GM23248 (cell line): Measurements from ENCODE around the gene ALG14. TPM values are rescaled to one million over a fixed set of nuclear protein-coding genes. Genes with fewer than 3 reads are reported as not detected.

ENCODE experiments used
- DNase-seq: peaks from one replicate; pipeline ENCODE4 v3.0.0-alpha.2; 2015
- H2AFZ ChIP-seq: fragments of 200-600 bp; sonication (generic); 2 replicates; pipeline ENCODE4 v1.6.1; 2016; ENCODE audit warnings: antibody characterized with exemption
- H3F3A ChIP-seq: fragments of 200-600 bp; sonication (generic); 2 replicates; pipeline ENCODE4 v1.6.1; 2016; ENCODE audit warnings: mild to moderate bottlenecking, antibody characterized with exemption, mixed run types; ENCODE audit not compliant: insufficient read depth
- H3K27ac ChIP-seq: fragments of 200-600 bp; sonication (generic); 2 replicates; pipeline ENCODE4 v1.5.1; 2016; ENCODE audit warnings: mild to moderate bottlenecking
- H3K27me3 ChIP-seq: fragments of 200-600 bp; sonication (generic); replicated peaks from 2 replicates; pipeline ENCODE4 v1.6.1; 2016; ENCODE audit warnings: mild to moderate bottlenecking; ENCODE audit not compliant: insufficient read depth
- H3K36me3 ChIP-seq: fragments of 200-600 bp; sonication (generic); 2 replicates; pipeline ENCODE4 v1.6.1; 2016; ENCODE audit warnings: low read depth, mild to moderate bottlenecking
- H3K4me1 ChIP-seq: fragments of 200-600 bp; sonication (generic); 2 replicates; pipeline ENCODE4 v1.6.1; 2016; ENCODE audit warnings: mild to moderate bottlenecking; ENCODE audit not compliant: insufficient read depth
- H3K4me2 ChIP-seq: fragments of 200-600 bp; sonication (generic); one replicate; pipeline ENCODE4 v1.6.1; 2016; ENCODE audit warnings: mild to moderate bottlenecking; ENCODE audit not compliant: unreplicated experiment
- H3K4me3 ChIP-seq: fragments of 200-600 bp; sonication (generic); 2 replicates; pipeline ENCODE4 v1.5.1; 2016; ENCODE audit warnings: mild to moderate bottlenecking
- H3K79me2 ChIP-seq: fragments of 200-600 bp; sonication (generic); 2 replicates; pipeline ENCODE4 v1.6.1; 2016; ENCODE audit warnings: mild to moderate bottlenecking; ENCODE audit not compliant: insufficient read depth
- H3K9ac ChIP-seq: fragments of 200-600 bp; sonication (generic); 2 replicates; pipeline ENCODE4 v1.6.1; 2016; ENCODE audit warnings: mild to moderate bottlenecking
- H3K9me2 ChIP-seq: fragments of 200-600 bp; sonication (generic); 2 replicates; pipeline ENCODE4 v1.6.1; 2016; ENCODE audit warnings: mixed run types, mild to moderate bottlenecking, moderate library complexity; ENCODE audit not compliant: insufficient read depth
- H3K9me3 ChIP-seq: fragments of 200-600 bp; sonication (generic); one replicate; pipeline ENCODE4 v1.6.1; 2017; ENCODE audit warnings: low read depth
- H4K20me1 ChIP-seq: fragments of 200-600 bp; sonication (generic); 2 replicates; pipeline ENCODE4 v1.6.0; 2016; ENCODE audit not compliant: insufficient read depth
- EZH2 ChIP-seq: fragments of 200-600 bp; sonication (generic); IDR thresholded peaks from 2 replicates; pipeline ENCODE4 v1.6.1; 2018; ENCODE audit warnings: antibody characterized with exemption, mild to moderate bottlenecking; ENCODE audit not compliant: insufficient read depth, poor library complexity, severe bottlenecking
- EZH2phosphoT487 ChIP-seq: fragments of 200-600 bp; sonication (generic); IDR thresholded peaks from 2 replicates; pipeline ENCODE4 v1.6.1; 2018; ENCODE audit warnings: antibody characterized with exemption, moderate library complexity, mild to moderate bottlenecking, low read depth; ENCODE audit not compliant: insufficient read depth
- WGBS, 2 experiments: methylation state at CpG; one replicate each; pipeline ENCODE4 v1.1.6; 2015 to 2017; ENCODE audit warnings: low lambda C conversion rate in 2 of 2, low coverage in 1 of 2; ENCODE audit errors: missing lambda C conversion rate in 2 of 2; 5-methylcytosine and 5-hydroxymethylcytosine counted together
- in situ Hi-C: fragments of 300-500 bp; cut with MboI; formaldehyde crosslinking; loops from 2 replicates; pipeline ENCODE4 v1.15.0; 2020
- polyA plus RNA-seq: library from polyadenylated mRNA; unstranded; fragments of >200 nt; fragmentation: Nextera tagmentation; extraction: Ambion mirVana; gene quantifications from 2 replicates; pipeline ENCODE4 v1.2.1, GENCODE V29; 2016
- total RNA-seq: library from RNA; depleted of rRNA; stranded (reverse); fragments of >200 nt; shearing (Covaris generic); gene quantifications from 2 replicates; pipeline ENCODE4 v1.2.3, GENCODE V29; 2014

ALG14 gene
- total and polyA plus RNA-seq, 2 experiments from 2014 or later = 13.0 to 13.5 TPM

DNA sequence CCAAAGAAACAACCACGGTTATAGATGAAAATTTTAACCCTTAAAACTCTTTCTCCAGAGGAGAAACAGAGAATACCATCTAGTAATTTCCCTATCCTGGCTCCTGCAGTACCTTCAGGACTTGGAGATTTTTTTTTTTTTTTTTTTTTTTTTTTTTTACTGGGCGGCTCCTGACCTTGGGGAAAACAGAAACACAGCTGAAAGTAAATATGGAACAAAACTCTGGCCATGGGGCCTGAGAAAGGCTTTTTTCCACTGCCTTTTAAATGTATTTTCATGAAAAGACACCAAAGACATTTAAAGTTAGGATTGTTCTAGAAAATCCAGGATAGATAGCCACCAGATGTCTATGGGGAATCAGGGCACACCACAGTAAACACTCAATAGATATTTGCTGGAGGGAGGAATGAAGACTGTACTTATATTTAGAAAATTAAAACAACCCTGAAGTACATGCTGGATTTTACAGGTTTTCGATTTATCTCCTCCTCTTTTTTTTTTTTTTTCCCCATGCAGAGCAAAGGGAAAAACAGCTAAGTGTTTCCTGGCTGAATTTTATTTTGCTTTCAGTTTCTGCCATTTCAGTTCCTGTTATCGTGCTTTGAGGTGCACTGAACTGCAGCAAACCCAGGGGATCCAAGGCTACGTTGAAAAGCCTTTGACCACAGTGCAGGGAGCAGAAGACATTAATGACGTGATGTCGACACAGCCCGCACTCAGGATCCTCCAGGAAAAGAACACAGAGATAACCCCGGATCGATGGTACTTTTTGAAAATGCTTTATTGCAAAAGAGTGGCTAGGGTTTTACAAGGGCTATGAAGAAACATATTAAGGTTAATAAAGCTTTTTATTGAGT, 110.1 kb downstream of the ALG14 start:
- no peaks in the 10 kb centered on the region for H4K20me1 ChIP-seq
- peak overlapping the region; percentile 95 for H2AFZ ChIP-seq
- DNase-seq = peak; percentile 54
- H3F3A ChIP-seq = no peaks in the 10 kb centered on the region
- TF ChIP-seq EZH2 = no peak
- no peak for TF ChIP-seq EZH2phosphoT487
- H3K27ac ChIP-seq = peak overlapping the region; percentile 6
- no peaks in the 10 kb centered on the region for H3K9me3 ChIP-seq
- in situ Hi-C loops = no loop called here
- peak overlapping the region; percentile 95 for H3K4me2 ChIP-seq
- H3K27me3 ChIP-seq = no peaks in the 10 kb centered on the region
- peak overlapping the region; percentile 80 for H3K9ac ChIP-seq
- no peaks in the 10 kb centered on the region for H3K9me2 ChIP-seq
- H3K4me3 ChIP-seq = peak overlapping the region; percentile 67
- WGBS, 2 experiments = 3 to 4% methylated on average over 10 of the region's 10 CpGs
- H3K36me3 ChIP-seq = no peaks in the 10 kb centered on the region
- no peaks in the 10 kb centered on the region for H3K4me1 ChIP-seq
- H3K79me2 ChIP-seq = no peaks in the 10 kb centered on the region

DNA sequence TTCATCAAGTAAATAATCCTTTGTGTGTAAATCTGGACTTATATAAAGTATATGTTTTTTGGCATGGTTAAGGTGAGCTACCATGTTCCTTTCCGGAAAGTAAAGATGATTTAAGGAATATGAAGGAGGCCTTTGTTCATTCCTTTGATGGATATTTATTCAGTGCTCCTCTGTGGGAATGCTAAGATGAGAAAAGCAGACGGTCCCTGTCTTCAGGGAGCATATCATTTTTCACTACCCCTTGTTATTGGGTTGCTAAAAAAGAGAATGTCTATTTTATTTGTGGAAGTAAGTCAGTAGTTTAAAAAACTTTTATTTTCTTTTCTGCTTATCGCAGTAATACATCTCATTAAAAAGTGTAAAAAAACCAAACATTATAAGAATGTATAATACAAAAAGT, 110.8 kb downstream of the ALG14 start:
- H3K27me3 ChIP-seq = no peaks in the 10 kb centered on the region
- no peak overlapping the region for H3K27ac ChIP-seq
- peak overlapping the region; percentile 80; the same call in 1 of the 2 replicates for H3K9ac ChIP-seq
- no peaks in the 10 kb centered on the region for H4K20me1 ChIP-seq
- DNase-seq = no peak
- WGBS, 2 experiments = 93 to 97% methylated on average over 3 of the region's 3 CpGs
- H3K9me3 ChIP-seq = no peaks in the 10 kb centered on the region
- H3K36me3 ChIP-seq = no peaks in the 10 kb centered on the region
- peak overlapping the region; percentile 95 for H3K4me2 ChIP-seq
- TF ChIP-seq EZH2 (no peak), EZH2phosphoT487 (no peak)
- H3F3A ChIP-seq = no peaks in the 10 kb centered on the region
- peak overlapping the region; percentile 95 for H2AFZ ChIP-seq
- H3K79me2 ChIP-seq = no peaks in the 10 kb centered on the region
- in situ Hi-C loops = no loop called here
- H3K4me1 ChIP-seq = no peaks in the 10 kb centered on the region
- peak overlapping the region; percentile 67 for H3K4me3 ChIP-seq
- H3K9me2 ChIP-seq = no peaks in the 10 kb centered on the region

DNA sequence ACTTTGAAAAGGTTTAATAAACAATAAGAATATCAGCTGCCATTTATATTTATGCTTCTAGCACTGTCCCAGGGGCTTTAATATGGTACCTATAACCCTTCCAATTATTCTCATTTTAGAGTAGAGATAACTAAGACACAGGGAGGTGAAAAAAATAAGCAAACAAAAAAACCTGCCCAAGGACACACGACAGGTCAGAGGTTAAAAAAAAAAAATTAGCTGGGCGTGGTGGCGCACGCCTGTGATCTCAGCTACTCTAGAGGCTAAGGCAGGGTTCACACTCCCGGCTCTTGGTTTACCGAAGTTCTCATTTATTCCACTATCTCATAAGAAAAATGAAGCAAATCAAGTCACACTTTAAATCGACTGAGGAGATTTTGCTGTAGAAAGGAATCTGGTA, 111.2 kb downstream of the ALG14 start:
- no peak for DNase-seq
- Histone ChIP-seq H3K27me3 (no peaks in the 10 kb centered on the region), H3K4me2 (no peak overlapping the region), H3K4me3 (no peak overlapping the region), H3K9me2 (no peaks in the 10 kb centered on the region), H4K20me1 (no peaks in the 10 kb centered on the region), H2AFZ (peak overlapping the region; percentile 95), H3K9ac (no peak overlapping the region), H3K79me2 (no peaks in the 10 kb centered on the region), H3K9me3 (no peaks in the 10 kb centered on the region), H3K4me1 (no peaks in the 10 kb centered on the region), H3K27ac (no peak overlapping the region), H3F3A (no peaks in the 10 kb centered on the region), H3K36me3 (no peaks in the 10 kb centered on the region)
- TF ChIP-seq EZH2 (no peak), EZH2phosphoT487 (no peak)
- 93 to 94% methylated on average over 7 of the region's 7 CpGs for WGBS, 2 experiments
- in situ Hi-C loops = no loop called here

DNA sequence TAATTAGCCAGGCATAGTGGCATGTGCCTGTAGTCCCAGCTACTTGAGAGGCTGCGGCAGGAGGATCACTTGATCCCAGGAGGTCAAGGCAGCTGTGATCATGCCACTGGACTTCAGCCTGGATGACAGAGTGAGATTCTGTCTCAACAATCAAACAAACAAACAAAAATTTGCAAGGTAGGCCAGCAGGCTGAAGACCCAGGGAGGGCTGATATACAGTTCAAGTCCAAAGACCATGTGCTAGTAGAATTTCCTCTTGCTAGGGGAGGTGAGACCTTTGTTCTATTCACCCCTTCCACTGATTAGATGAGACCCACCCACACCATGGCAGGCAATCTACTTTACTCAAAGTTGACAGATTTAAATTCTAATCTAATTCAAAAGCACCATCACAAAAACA, 114.7 kb downstream of the ALG14 start:
- Histone ChIP-seq H3K4me1 (no peaks in the 10 kb centered on the region), H2AFZ (no peak overlapping the region), H3K9ac (no peak overlapping the region), H3K27ac (no peak overlapping the region), H3K4me2 (no peak overlapping the region), H3K4me3 (no peak overlapping the region), H3K79me2 (no peaks in the 10 kb centered on the region), H3K9me3 (no peaks in the 10 kb centered on the region), H3F3A (no peaks in the 10 kb centered on the region), H3K9me2 (no peaks in the 10 kb centered on the region), H3K36me3 (no peaks in the 10 kb centered on the region), H4K20me1 (no peaks in the 10 kb centered on the region), H3K27me3 (no peaks in the 10 kb centered on the region)
- in situ Hi-C loops = no loop called here
- no peak for DNase-seq
- no peak for TF ChIP-seq EZH2phosphoT487
- no peak for TF ChIP-seq EZH2
- WGBS, 2 experiments = 100% methylated on average over 1 of the region's 1 CpG
